ENCODE results near the gene PARP8.

The PARP8 gene

GRCh38 chr5:50709471-50709870, 43.0 kb downstream of the PARP8 start:
- no peak overlapping the region for H2AK5ac ChIP-seq (ENCODE audit: low read length, severe bottlenecking)
- no peak overlapping the region for H2BK5ac ChIP-seq (ENCODE audit: low read depth, low read length, poor library complexity, severe bottlenecking)
- no peaks in the 10 kb centered on the region for H3K9me3 ChIP-seq (ENCODE audit: control insufficient read depth, low read length)
- H2BK15ac ChIP-seq (ENCODE audit: low read depth, poor library complexity, severe bottlenecking): no peak overlapping the region
- H3K18ac ChIP-seq (ENCODE audit: low read depth in 1 of 2, low read length in 2 of 2): no peak overlapping the region
- no peak overlapping the region for H3K27ac ChIP-seq (ENCODE audit: low read length, poor library complexity, severe bottlenecking)
- H4K8ac ChIP-seq (ENCODE audit: low read length): no peak overlapping the region
- H4K91ac ChIP-seq (ENCODE audit: low read length): no peak overlapping the region
- H3K27me3 ChIP-seq (ENCODE audit: control insufficient read depth in 1 of 2, insufficient read depth in 1 of 2, low read length in 2 of 2): no peaks in the 10 kb centered on the region
- no peak overlapping the region for H2BK120ac ChIP-seq (ENCODE audit: low read depth, low read length)
- no peaks in the 10 kb centered on the region for H3K36me3 ChIP-seq (ENCODE audit: control insufficient read depth in 1 of 2, insufficient read depth in 2 of 2, low read depth in 1 of 2, low read length in 2 of 2)
- H3K4ac ChIP-seq (ENCODE audit: low read depth in 1 of 2, low read length in 2 of 2): no peak overlapping the region
- no peak overlapping the region for H3K9ac ChIP-seq (ENCODE audit: low read length)
- 30% methylated on average over 1 of the region's 1 CpG for WGBS
- H3K23ac ChIP-seq (ENCODE audit: low read length in 2 of 2): no peak overlapping the region
- peaks cover 10% of the 10 kb centered on the region for H3K79me1 ChIP-seq (replicated peaks; ENCODE audit: low read length, poor library complexity, severe bottlenecking)
- no peak overlapping the region for H2AFZ ChIP-seq (ENCODE audit: low read depth, low read length)
- H2BK12ac ChIP-seq (ENCODE audit: low read length in 2 of 2): no peak overlapping the region
- H3K4me2 ChIP-seq (ENCODE audit: low read length, poor library complexity, severe bottlenecking): no peak overlapping the region
- no peak overlapping the region for H3K14ac ChIP-seq (ENCODE audit: low read length in 2 of 2)
- DNase-seq: peak; percentile 60
- H3K4me1 ChIP-seq (ENCODE audit: control insufficient read depth, insufficient read depth, low read depth, low read length): no peaks in the 10 kb centered on the region
- no peak overlapping the region for H3K4me3 ChIP-seq (ENCODE audit: insufficient read depth in 1 of 2, low read depth in 1 of 2, low read length in 2 of 2)

DNA sequence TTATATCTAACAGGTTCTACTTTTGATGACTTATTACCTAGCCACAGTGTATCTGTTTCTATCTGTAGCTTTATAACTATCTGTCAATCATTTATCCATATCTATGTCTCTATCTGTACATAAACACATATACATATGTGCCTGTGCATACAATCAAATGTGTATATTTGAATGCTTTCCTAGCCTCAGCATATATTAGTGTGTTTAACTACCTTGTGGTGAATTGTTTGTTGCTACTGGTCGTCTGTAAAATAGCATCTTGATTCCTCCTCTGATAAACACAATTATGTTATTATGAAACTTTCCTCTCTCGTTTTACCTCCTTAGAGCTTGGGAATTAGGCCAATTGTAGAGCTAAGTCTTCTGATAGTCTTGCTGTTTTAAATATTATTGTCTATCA, 44.4 kb downstream of the PARP8 start:
- Histone ChIP-seq H3K23ac (ENCODE audit: low read length in 2 of 2) (no peak overlapping the region), H3K79me1 (replicated peaks; ENCODE audit: low read length, poor library complexity, severe bottlenecking) (peaks cover 14% of the 10 kb centered on the region), H3K36me3 (ENCODE audit: control insufficient read depth in 1 of 2, insufficient read depth in 2 of 2, low read depth in 1 of 2, low read length in 2 of 2) (no peaks in the 10 kb centered on the region), H4K91ac (ENCODE audit: low read length) (no peak overlapping the region), H2BK15ac (ENCODE audit: low read depth, poor library complexity, severe bottlenecking) (no peak overlapping the region), H3K18ac (ENCODE audit: low read depth in 1 of 2, low read length in 2 of 2) (no peak overlapping the region), H3K9me3 (ENCODE audit: control insufficient read depth, low read length) (no peaks in the 10 kb centered on the region), H3K4me2 (ENCODE audit: low read length, poor library complexity, severe bottlenecking) (no peak overlapping the region), H2AK5ac (ENCODE audit: low read length, severe bottlenecking) (no peak overlapping the region), H3K4me3 (ENCODE audit: insufficient read depth in 1 of 2, low read depth in 1 of 2, low read length in 2 of 2) (no peak overlapping the region), H3K4ac (ENCODE audit: low read depth in 1 of 2, low read length in 2 of 2) (no peak overlapping the region), H2BK120ac (ENCODE audit: low read depth, low read length) (no peak overlapping the region), H4K8ac (ENCODE audit: low read length) (no peak overlapping the region), H3K14ac (ENCODE audit: low read length in 2 of 2) (no peak overlapping the region), H3K27me3 (ENCODE audit: control insufficient read depth in 1 of 2, insufficient read depth in 1 of 2, low read length in 2 of 2) (no peaks in the 10 kb centered on the region), H2AFZ (ENCODE audit: low read depth, low read length) (no peak overlapping the region), H3K27ac (ENCODE audit: low read length, poor library complexity, severe bottlenecking) (no peak overlapping the region), H2BK12ac (ENCODE audit: low read length in 2 of 2) (no peak overlapping the region), H2BK5ac (ENCODE audit: low read depth, low read length, poor library complexity, severe bottlenecking) (no peak overlapping the region), H3K9ac (ENCODE audit: low read length) (no peak overlapping the region), H3K4me1 (ENCODE audit: control insufficient read depth, insufficient read depth, low read depth, low read length) (no peaks in the 10 kb centered on the region)
- DNase-seq: no peak
- no CpG with 5 or more reads among the region's 2 CpGs for WGBS

- no peaks in the 10 kb centered on the region for H3K4me1 ChIP-seq (ENCODE audit: control insufficient read depth, insufficient read depth, low read depth, low read length)
- H3K36me3 ChIP-seq (ENCODE audit: control insufficient read depth in 1 of 2, insufficient read depth in 2 of 2, low read depth in 1 of 2, low read length in 2 of 2): no peaks in the 10 kb centered on the region
- H3K18ac ChIP-seq (ENCODE audit: low read depth in 1 of 2, low read length in 2 of 2): no peak overlapping the region
- no peak overlapping the region for H2BK120ac ChIP-seq (ENCODE audit: low read depth, low read length)
- no peak overlapping the region for H3K23ac ChIP-seq (ENCODE audit: low read length in 2 of 2)
- no peak overlapping the region for H2BK12ac ChIP-seq (ENCODE audit: low read length in 2 of 2)
- no peak overlapping the region for H3K9ac ChIP-seq (ENCODE audit: low read length)
- H3K27ac ChIP-seq (ENCODE audit: low read length, poor library complexity, severe bottlenecking): no peak overlapping the region
- H3K9me3 ChIP-seq (ENCODE audit: control insufficient read depth, low read length): no peaks in the 10 kb centered on the region
- H2BK5ac ChIP-seq (ENCODE audit: low read depth, low read length, poor library complexity, severe bottlenecking): no peak overlapping the region
- H2AFZ ChIP-seq (ENCODE audit: low read depth, low read length): no peak overlapping the region
- no peaks in the 10 kb centered on the region for H3K27me3 ChIP-seq (ENCODE audit: control insufficient read depth in 1 of 2, insufficient read depth in 1 of 2, low read length in 2 of 2)
- WGBS: 100% methylated on average over 1 of the region's 2 CpGs
- H2BK15ac ChIP-seq (ENCODE audit: low read depth, poor library complexity, severe bottlenecking): no peak overlapping the region
- H4K8ac ChIP-seq (ENCODE audit: low read length): no peak overlapping the region
- no peak overlapping the region for H4K91ac ChIP-seq (ENCODE audit: low read length)
- no peak overlapping the region for H3K4me2 ChIP-seq (ENCODE audit: low read length, poor library complexity, severe bottlenecking)
- peak overlapping the region in 1 of 2 experiments; percentile 28 for H3K4ac ChIP-seq (ENCODE audit: low read depth in 1 of 2, low read length in 2 of 2)
- DNase-seq: peak; percentile 61
- no peak overlapping the region for H3K14ac ChIP-seq (ENCODE audit: low read length in 2 of 2)
- no peak overlapping the region for H2AK5ac ChIP-seq (ENCODE audit: low read length, severe bottlenecking)
- H3K79me1 ChIP-seq (replicated peaks; ENCODE audit: low read length, poor library complexity, severe bottlenecking): peaks cover 16% of the 10 kb centered on the region
- H3K4me3 ChIP-seq (ENCODE audit: insufficient read depth in 1 of 2, low read depth in 1 of 2, low read length in 2 of 2): peak overlapping the region in 1 of 2 experiments; percentile 8
These were observed 44.8 kb downstream of the PARP8 start for GRCh38 chr5:50711280-50711679.

DNA sequence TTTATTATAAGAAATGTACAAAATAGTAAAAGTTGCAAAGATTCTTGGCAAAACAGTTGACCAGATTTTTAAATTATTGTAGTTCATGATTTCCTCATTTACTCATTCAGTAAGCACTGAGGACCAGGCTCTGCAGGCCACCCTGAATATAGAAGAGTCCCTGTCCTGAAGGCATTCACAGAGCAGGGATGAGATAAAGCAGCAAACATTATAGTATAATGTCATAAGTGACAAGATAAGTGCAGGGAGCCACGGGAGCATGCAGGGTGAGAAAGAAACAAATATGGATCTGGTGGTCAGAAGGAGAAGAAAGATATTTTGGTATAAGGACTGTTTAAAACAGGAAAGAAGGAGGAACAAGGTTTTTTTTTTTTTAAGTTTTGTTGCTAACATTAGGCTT, 46.0 kb downstream of the PARP8 start:
- Histone ChIP-seq H2BK15ac (ENCODE audit: low read depth, poor library complexity, severe bottlenecking) (no peak overlapping the region), H3K14ac (ENCODE audit: low read length in 2 of 2) (no peak overlapping the region)

More for the DNA sequence above, 46.0 kb downstream of the PARP8 start:
- H4K91ac ChIP-seq (ENCODE audit: low read length): no peak overlapping the region
- H3K27ac ChIP-seq (ENCODE audit: low read length, poor library complexity, severe bottlenecking): no peak overlapping the region
- H4K8ac ChIP-seq (ENCODE audit: low read length): no peak overlapping the region
- H2BK120ac ChIP-seq (ENCODE audit: low read depth, low read length): no peak overlapping the region
- no peaks in the 10 kb centered on the region for H3K27me3 ChIP-seq (ENCODE audit: control insufficient read depth in 1 of 2, insufficient read depth in 1 of 2, low read length in 2 of 2)
- no peak overlapping the region for H2AK5ac ChIP-seq (ENCODE audit: low read length, severe bottlenecking)
- H2BK12ac ChIP-seq (ENCODE audit: low read length in 2 of 2): no peak overlapping the region
- no peak overlapping the region for H2BK5ac ChIP-seq (ENCODE audit: low read depth, low read length, poor library complexity, severe bottlenecking)
- H3K4me2 ChIP-seq (ENCODE audit: low read length, poor library complexity, severe bottlenecking): no peak overlapping the region
- no peak overlapping the region for H3K4me3 ChIP-seq (ENCODE audit: insufficient read depth in 1 of 2, low read depth in 1 of 2, low read length in 2 of 2)
- H2AFZ ChIP-seq (ENCODE audit: low read depth, low read length): no peak overlapping the region
- no peak overlapping the region for H3K23ac ChIP-seq (ENCODE audit: low read length in 2 of 2)
- 52% methylated on average over 1 of the region's 1 CpG for WGBS
- no peak overlapping the region for H3K4ac ChIP-seq (ENCODE audit: low read depth in 1 of 2, low read length in 2 of 2)
- no peaks in the 10 kb centered on the region for H3K9me3 ChIP-seq (ENCODE audit: control insufficient read depth, low read length)
- H3K4me1 ChIP-seq (ENCODE audit: control insufficient read depth, insufficient read depth, low read depth, low read length): no peaks in the 10 kb centered on the region
- DNase-seq: no peak
- no peak overlapping the region for H3K18ac ChIP-seq (ENCODE audit: low read depth in 1 of 2, low read length in 2 of 2)
- H3K9ac ChIP-seq (ENCODE audit: low read length): no peak overlapping the region
- peaks cover 18% of the 10 kb centered on the region for H3K79me1 ChIP-seq (replicated peaks; ENCODE audit: low read length, poor library complexity, severe bottlenecking)
- no peaks in the 10 kb centered on the region for H3K36me3 ChIP-seq (ENCODE audit: control insufficient read depth in 1 of 2, insufficient read depth in 2 of 2, low read depth in 1 of 2, low read length in 2 of 2)

Measured in mesenchymal stem cell (in vitro differentiated cells and primary cell).